GM18508 (cell line): ENCODE data around the gene HDDC2.

ENCODE experiments used
- ATAC-seq: cut with Tn5 transposase; IDR thresholded peaks from one replicate; pipeline ENCODE4 v1.9.1; 2021; ENCODE audit warnings: moderate number of reproducible peaks; ENCODE audit not compliant: insufficient read depth, unreplicated experiment

Gene HDDC2, protein sequence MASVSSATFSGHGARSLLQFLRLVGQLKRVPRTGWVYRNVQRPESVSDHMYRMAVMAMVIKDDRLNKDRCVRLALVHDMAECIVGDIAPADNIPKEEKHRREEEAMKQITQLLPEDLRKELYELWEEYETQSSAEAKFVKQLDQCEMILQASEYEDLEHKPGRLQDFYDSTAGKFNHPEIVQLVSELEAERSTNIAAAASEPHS

DNA sequence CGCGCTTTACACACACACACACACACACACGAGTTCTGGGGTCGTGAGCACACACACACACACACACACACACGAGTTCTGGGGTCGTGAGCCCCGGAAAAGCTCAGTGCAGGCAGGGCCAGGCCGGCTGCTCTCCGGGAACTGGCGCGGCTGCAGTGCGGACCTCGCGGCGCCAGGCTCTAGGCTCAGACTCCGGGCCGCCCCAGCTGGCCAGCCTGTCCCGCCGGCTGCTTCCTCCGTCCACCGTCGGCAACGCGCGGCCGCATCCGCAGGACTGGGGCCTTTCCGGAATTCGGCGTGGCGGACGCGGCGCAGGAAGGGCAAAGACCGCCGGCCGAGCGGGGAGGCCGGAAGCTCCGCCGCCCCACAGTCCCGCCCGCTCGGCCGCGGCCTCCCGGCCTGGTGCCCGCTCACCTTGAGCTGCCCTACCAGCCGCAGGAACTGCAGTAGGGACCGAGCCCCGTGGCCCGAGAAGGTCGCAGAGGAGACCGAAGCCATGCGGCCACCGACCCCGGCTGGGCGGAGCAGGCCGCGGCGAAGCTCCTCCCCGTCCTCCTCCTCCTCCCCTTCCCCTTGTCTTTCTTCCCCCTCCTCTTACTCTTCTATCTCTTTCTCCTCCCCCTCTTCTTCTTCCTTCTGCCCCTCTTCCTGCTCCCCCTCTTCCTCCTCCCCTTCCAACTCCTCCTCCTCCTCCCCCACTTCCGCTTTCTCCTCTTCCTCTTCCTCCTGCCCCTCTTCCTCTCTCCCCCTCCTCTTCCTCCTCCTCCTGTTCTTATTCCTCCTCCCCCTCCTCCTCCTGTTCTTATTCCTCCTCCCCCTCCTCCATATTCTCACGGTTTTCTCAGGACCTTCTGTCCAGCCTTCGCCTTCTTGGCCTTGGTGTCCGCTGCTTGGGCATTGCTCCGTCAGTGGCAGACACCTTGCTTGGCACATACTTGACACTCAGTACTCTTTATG is at the start of gene HDDC2:
Gene HDDC2, minus strand, starts transcription at position 533 of the 957 bp plus-strand sequence. Its CDS starts 35 bp downstream, at position 498.
- ATAC-seq: peak; percentile 57

DNA sequence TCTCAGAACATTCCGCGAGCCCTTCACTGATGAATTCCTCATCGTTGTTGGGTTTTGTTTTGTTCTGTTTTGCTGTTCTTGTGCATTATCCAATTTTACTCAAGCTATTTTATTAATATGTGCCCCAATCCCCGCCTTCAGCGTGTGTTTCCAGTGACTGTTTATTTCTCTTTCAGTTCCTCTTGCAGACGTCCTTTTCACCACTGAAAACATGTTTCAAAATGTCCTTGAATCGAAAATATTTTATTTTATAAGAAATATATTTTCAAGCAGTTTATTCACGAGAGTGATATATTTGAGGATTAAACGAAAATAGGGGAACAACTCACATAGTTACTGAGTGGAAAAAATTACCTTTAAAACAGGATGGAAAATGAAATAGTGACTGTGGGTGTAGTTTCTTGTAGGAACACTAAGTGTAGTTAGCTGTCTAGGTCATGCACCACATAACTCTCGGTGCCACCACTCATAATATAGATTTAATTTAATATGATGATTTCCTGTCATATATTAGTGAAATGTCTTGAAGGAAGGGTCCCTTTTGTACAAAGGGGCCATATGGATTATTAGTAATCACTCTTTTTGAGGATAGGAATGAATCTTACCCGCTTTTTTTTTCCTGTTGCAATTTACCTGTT is 45.3 kb upstream of the HDDC2 start:
- ATAC-seq: peak; percentile 85

DNA sequence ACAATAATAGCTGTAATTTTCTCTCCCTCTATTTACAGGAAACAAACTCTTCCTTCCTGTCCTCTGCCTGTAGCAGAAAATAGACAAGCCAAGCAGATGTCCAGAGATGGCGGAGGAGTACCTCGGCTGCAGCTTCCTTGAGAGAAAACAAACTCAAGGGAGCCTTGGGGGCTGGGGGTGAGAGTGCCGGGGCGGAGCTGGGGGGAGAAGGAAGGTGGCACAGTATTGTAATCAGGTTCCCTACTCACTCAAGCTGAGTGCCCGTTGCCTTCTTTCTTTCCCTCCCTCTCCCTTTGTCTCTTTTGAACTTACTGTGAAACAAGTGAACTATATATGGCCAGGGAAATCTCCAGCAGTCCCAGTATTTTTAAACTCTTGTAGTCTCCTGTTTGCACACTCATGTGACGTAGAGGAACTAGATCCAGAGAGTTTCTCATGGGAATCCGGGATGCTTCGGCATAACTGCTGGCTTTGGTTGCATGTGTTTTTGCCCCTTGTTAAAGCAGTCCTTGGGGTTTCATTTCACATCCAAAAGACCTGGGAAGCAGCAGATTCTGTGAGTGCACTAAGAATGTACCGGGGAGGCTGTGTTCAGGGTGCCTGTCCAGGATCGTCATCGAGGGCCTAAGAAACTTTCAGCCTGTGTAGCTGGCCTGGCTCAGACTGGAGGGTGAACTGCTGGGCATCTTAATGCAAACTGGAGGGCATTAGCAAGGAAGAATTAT is 44.6 kb upstream of the HDDC2 start:
- peak; percentile 29 for ATAC-seq

DNA sequence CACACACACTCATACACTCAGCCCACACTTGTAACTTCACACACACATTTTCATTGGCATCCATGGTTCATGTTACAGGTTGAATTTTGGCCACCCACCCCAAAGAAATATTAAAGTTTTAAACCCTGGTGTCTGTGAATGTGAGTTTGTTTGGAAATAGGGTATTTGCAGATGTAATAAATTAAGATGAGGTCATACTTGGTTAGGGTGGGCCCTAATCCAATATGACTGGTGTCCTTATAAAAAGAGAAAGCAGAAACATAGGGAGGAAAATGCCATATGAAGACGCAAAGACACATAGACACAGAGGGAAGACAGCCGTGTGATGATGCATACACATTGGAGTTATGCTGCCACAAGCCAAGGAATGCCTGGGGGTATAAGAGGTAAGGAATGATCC is 39.7 kb upstream of the HDDC2 start:
- ATAC-seq: no peak

DNA sequence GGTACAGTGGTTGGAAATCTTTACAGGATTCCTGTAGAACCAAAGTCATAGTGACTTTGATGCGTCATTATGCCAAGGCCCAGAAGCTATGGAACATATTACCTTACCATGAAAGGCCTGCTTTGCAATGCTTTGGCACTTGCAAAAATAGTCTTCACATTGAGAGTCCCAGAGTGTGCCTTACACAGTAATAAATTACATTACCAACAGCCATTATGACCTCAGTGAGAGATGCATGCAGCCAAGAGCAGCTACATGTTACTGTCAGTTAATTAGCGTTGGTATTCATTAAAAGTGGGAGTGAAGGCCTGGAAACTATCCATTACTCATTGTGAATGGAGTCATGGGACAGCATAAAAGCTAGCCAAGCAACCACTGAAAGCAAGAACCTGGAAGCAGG is 39.2 kb upstream of the HDDC2 start:
- ATAC-seq: no peak

DNA sequence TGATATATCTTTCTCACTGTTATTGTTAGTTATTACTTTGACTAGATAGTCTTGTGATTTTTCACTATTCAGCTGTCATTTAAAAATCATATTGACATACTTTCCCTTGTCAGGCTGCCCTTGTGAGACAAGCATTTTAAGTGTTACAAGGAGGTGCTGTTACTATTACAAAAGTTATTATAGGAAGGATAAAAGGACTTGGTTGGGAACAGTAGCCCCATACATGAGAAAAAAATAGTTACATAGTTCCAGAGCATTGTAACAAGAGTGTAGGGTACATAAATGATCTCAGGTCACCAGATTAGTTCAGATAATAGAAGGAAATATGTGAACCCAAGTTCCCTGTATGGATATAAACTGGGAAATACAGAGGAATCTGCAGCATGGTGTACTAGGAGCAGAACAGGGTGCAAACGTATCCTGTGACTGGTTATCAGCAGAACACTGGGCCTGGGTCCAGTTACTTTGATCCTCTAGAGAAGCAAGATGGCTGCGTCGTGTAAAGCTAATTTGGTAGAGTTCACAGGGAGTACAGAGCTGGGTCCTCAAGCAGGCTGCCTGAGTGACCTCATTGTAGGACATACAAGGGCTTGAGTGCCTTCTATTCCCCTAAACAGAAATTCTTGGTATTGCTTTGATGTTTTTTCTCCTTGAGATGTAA is 38.5 kb upstream of the HDDC2 start:
- no peak for ATAC-seq

DNA sequence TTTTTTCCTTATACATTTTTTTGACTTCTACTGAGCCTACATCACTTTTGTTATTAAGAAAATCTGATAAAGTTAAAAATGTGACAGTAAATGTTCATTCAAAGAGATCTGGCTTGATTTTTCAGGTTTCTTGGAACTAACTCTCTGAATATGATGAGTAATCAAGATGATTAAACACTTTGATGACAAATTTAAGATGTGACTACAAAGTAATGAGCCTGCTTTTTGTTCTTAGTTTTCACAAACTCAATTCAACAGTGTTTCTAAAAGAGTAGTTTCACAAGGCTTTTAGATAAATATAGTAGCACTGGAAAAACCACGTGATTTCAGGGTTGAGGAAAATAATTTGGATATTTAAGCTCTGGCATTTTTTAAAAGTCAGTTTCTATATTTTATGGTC is 37.9 kb upstream of the HDDC2 start:
- no peak for ATAC-seq

DNA sequence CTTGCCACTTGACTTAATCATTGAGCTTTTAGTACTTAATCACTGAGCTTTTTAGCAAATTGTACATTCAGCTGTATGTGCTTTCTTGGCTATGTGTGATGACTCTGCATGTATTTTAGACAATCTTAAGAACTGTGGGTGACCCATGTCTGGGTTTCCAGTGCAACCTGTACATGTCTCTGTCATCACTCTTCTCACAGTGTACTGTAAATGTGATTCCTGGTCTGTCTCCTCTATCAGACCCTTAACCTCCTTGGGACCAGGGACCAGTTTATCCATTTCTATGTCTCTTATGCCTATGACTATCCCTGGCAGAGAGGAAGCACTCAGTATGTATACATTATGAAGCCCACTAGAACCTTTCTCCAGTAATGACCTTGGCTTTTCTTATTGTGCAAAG is 36.6 kb upstream of the HDDC2 start:
- ATAC-seq: no peak

DNA sequence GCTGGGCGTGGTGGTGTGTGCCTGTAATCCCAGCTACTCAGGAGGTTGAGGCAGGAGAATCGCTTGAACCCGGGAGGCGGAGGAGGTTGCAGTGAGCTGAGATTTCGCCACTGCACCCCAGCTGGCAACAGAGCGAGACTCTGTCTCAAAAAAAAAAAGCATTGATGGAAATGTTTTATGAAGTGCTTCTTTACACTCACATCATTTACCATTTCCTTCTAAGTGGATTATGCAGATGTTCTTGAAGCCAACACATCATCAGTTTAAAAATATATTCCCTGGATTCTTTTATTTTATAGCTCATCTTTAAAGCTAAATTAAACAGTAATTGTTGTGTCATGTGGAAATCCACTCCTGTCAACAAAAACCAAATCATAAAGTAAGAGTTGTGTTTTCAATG is 35.9 kb upstream of the HDDC2 start:
- ATAC-seq: no peak

DNA sequence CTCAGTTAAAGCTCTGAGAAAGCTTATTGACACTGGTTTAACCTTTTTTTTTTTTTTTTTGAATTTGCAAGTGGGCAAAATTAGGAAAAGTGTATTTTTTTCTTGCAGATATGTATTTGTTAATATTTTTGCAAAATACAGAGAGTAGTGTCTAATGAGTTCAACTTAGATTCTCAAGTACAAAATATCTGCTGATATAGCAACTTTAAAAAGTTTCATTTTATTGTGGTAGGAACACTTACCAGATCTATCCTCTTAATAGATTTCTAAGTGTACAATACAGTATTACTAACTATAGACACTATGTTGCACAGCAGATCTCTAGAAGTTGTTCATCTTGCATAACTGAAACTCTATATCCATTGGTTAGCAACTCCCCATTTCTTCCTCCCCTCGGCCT is 30.9 kb upstream of the HDDC2 start:
- ATAC-seq: no peak

DNA sequence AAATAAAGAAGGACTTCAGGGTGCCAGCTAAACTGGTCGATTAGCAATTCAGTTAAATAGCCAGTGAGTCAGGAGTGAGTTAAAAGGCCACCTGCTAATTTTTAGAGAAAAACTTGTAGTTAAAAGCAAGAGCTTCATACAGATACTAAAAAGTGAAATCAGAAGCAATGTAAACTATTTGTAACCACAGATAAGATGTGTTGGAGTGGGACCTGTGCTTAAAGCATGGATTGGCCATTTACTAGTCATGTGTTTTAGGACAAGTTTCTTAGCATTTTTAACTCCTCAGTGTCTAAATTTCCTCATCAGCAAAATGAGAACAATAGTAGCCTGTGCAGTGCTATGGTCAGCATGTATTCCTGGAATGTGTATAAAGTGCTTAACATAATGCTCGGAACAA is 23.8 kb upstream of the HDDC2 start:
- no peak for ATAC-seq

DNA sequence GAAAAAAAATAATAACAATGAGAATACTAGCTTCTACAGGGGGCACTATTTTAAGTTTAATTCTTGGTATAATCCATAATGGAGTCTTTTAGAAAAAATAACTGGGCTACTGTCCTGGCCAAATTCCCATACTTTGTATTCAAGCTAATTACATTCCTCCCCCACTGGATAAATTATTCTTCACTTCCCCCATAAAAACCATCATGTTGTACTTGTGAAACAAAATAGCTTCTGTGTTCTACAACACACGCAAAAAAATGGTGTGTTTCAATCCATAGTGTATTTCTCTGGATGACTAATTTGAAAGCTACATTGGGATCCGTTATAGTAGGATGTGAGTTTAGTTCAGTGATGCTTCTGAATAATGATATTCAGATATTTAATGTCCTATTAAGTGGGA is 21.6 kb upstream of the HDDC2 start:
- ATAC-seq: no peak

DNA sequence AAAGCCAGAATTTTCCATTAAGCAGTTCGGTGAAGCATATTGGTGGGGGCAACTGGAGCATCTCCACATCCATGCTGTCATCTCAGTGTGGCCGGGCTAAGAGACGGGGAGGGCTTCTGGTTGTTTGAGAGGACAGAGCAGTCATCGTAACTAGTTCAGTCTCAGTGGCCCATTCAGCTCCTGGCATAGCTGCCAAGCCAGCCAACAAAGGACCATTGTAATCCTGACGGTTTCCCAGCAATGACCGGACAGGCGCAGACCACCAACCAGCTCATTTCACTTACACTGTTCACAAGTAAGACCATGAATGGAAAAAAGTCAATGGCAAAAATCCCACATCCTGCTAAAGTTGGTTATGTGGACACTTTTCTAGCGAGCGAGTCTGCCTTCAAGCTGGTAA is 14.9 kb upstream of the HDDC2 start:
- ATAC-seq: no peak

DNA sequence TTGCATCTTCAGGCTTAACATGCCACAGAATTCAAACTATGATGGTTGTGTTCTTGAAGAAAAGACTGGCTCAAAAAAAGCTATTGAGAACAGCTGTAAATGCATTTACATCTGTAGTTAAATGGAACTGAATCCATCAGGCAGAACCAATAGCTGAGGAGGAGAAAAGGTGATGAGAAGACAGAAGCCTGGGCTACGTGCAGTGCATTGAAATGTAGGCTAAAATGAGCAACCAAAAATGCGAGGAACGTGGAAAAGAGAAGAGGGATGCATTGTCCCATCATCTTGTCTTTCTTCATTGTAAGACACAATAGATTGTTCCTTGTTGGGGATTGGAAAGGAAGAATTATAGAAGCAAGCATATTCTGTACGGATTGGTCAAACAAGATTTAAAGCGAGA is 13.8 kb upstream of the HDDC2 start:
- no peak for ATAC-seq

DNA sequence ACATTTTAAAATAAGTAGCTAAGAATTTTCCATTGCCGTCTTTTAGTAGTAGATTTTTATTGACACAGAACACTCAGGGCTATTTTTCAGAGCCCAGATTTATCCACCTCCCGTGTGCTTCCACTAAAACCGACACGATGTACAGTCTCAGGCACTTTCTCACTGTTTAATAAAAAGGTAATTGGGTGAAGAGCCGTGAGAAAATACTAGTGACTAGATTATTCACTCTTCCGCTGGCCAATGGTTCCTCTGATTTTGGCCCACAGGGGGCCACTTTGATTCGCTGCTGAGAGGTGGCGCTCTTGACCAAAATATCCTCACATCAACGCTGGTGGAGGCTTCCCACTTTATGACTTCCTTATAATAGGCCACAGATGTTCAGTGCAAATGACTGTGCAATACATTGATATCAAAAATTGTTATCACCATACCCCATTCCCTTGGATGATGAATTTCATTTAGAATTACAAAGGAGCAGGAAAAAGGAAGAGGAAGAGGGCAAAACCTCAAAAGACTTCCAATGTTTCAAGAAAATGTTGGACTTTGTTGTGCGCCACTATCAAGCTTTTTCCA is 12.3 kb upstream of the HDDC2 start:
- peak; percentile 70 for ATAC-seq

DNA sequence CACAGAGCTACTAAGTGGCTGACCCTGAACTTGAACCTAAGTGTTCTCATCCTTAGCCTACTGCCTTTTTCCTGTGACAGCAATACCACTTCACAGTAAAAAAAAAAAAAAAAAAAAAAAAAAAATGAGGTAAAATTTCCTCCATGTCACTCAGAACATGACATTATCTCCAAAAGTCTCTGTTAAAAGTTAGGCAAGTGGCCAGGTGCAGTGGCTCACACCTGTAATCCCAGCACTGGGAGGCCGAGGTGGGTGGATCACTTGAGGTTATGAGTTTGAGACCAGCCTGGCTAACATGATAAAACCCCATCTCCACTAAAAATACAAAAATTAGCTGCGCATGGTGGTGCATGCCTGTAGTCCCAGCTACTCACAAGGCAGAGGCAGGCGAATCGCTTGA is 11.2 kb upstream of the HDDC2 start:
- no peak for ATAC-seq

DNA sequence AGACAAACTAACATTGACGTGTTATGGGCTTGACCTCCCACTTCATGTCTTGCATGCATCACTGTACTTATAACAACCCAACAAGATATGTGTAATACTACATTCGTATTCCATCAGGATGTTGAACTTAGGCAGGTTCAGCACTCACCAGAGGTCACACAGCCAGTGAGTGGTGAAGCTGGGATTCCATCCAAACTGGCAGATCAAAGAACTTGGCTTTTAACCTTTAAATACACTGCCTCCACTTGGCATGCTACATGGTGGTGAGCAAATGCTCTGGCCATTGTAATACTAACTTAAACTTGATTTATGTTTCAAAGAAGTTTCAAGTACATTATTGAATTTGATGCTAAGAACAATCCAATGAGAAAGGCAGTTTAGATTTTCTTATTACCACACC is 10.7 kb upstream of the HDDC2 start:
- ATAC-seq: no peak

DNA sequence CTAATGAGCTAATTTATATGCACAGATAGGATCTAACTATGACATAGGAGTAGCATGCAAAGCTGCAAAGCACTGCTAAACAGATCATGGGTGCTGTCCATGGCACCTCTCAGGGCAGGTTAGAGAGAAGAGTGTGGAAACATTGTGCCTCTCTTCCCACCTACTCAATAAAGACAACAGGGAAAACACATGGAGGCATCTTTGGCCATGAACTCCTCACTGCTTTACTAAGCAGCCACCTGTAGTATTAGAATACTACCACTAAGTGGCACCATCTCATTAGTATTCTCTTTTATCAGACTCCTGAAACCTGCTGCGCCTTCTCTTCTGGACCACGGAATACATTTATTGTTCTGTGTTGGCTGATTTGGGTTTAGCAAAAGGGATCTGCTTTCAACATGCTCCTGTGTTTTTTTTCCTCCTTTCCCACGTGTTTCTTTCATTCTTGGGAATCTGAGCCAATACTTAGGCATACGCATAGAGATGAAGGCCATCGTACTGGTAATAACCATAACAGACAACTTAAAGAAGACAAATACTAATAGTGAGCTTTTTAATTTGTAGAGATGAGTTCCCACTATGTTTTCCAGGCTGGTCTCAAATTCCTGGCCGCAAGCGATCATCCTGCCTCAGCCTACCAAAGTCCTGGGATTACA is 9.4 kb upstream of the HDDC2 start:
- ATAC-seq: peak; percentile 63

DNA sequence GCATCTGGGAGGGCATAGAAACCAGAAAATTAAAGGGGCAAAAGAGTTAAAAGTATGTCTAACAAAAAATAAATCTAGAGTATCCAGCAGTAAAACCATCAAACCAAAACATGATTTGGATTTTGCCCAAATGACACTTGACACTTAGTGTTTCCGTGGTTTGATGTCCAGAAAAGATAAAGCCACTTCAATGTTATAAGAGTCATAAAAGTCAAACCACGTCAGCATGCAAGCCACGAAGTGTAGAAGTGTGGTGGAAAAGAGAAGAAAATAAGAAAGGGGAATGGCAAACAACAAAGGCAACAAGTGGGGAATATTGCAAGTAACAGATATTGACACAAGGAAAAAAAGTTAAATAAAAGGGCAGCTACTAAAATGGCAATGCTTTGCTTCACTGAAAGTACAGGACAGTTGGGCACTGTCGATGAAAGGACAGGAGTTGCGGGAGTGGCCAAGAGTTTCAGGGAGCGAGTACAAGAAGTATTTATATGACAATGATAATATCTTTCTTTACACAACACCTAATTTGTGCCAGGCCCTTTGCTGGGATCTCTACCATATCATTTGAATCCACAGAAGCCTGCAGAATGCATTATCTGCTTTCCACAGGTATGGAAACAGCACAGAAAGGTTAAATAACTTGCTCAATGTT is 6.3 kb upstream of the HDDC2 start:
- ATAC-seq: no peak
